Activated T-cell treated with anti-CD3 and anti-CD28 coated beads, Interleukin-2, amount 50 U/mL, for 4 hours (primary cell): ENCODE measurements around the gene HNRNPC. TPM values are rescaled to one million over a fixed set of nuclear protein-coding genes. Genes with fewer than 3 reads are reported as not detected.
"Not testable (repeated sequence)": the region's sequence is repeated elsewhere in the genome, so short reads cannot be mapped to it uniquely, and the experiment has no call there.

Source experiments
- ATAC-seq, 2 donors: fragments of 200-7000 bp; cut with Tn5 transposase; one replicate each; pipeline ENCODE4 v1.10.0; 2021
- DNase-seq: peaks from one replicate; pipeline ENCODE4 v3.0.0-alpha.2; 2020
- H3K27me3 Mint-ChIP-seq: one replicate; pipeline ENCODE4 v1.8.0; 2021; ENCODE audit warnings: low read depth, mixed read lengths
- H3K36me3 Mint-ChIP-seq: one replicate; pipeline ENCODE4 v1.8.0; 2022; ENCODE audit warnings: mixed read lengths; ENCODE audit not compliant: insufficient read depth
- H3K4me1 Mint-ChIP-seq: one replicate; pipeline ENCODE4 v1.8.0; 2021; ENCODE audit warnings: low read depth, mixed read lengths
- H3K4me3 Mint-ChIP-seq: one replicate; pipeline ENCODE4 v1.8.0; 2021; ENCODE audit warnings: mild to moderate bottlenecking, moderate library complexity, mixed read lengths
- H3K9me3 Mint-ChIP-seq: one replicate; pipeline ENCODE4 v1.8.0; 2021; ENCODE audit warnings: mixed read lengths
- total RNA-seq, 3 donors: library from RNA; stranded (reverse); gene quantifications; one replicate each; pipeline ENCODE4 v1.2.1, GENCODE V29; 2021

HNRNPC gene
- total RNA-seq, 3 donors from 2014 or later: 1,181 to 1,256 (median 1,185) TPM

DNA sequence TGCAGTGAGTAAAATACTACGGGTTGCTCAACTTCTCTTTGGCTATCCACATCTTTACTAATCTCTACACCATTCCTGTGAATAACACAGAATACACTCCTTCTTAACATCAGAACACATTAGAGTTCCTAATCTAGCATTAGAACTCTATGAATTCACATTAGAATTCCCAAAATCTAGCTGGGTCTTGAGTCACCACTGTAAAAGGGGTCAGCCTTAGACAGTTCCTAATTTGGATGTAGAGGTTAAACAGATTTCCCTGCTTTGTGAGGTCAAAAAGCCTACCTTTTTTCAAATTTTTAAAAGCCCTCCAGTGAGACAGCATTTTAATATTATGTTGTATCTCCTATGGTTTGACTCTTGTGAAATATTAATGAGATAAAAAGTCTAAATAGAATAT, 7.4 kb downstream of the HNRNPC start:
- peaks cover 82% of the 10 kb centered on the region for H3K4me1 Mint-ChIP-seq
- no peaks in the 10 kb centered on the region for H3K27me3 Mint-ChIP-seq
- H3K36me3 Mint-ChIP-seq: peaks cover 72% of the 10 kb centered on the region
- no peaks in the 10 kb centered on the region for H3K9me3 Mint-ChIP-seq
- ATAC-seq (no peak), DNase-seq (no peak)
- peak overlapping the region; percentile 100 for H3K4me3 Mint-ChIP-seq

DNA sequence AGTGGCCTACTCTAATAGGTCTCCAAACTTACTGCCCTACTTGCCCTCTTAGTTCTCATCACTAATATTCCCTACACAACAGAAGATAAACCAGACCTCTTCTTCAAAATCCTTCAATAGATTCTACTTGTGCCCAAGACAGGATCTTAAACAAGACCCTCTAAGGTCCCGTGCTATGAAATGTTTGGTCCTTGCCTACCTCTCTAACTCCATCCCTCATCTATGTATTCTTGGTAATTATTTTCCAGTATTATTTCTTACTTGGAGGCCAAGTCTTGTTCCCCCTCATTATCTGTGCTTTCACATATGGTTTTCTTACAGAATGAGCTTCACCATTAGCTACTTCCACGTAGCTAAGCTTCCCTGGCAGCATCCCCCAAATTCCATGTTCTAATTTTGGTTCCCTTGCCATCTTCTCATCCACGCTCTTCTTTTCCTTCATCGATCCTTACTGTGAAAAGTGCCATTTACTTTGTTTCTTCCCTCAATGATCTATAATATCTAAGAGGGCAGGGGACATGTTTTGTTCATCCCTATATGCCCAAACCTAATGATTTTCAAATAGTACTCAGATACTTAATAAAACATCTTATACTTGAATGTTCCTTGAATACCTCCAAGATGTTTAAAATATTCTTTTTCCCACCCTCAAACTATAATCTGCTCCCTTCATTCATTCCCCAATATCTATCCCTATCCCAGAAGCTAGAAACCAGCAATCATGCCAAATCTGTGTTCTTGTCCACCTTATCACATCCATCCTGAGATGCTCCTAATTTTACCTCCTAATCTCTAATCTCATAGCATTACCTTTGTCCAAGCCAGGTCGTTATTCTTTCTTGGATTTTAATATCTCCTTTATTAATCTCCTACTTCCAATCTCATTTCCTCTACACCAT, 10.1 kb downstream of the HNRNPC start:
- DNase-seq: no peak
- Mint-ChIP-seq H3K9me3 (no peaks in the 10 kb centered on the region), H3K4me1 (peaks cover 88% of the 10 kb centered on the region)

DNA sequence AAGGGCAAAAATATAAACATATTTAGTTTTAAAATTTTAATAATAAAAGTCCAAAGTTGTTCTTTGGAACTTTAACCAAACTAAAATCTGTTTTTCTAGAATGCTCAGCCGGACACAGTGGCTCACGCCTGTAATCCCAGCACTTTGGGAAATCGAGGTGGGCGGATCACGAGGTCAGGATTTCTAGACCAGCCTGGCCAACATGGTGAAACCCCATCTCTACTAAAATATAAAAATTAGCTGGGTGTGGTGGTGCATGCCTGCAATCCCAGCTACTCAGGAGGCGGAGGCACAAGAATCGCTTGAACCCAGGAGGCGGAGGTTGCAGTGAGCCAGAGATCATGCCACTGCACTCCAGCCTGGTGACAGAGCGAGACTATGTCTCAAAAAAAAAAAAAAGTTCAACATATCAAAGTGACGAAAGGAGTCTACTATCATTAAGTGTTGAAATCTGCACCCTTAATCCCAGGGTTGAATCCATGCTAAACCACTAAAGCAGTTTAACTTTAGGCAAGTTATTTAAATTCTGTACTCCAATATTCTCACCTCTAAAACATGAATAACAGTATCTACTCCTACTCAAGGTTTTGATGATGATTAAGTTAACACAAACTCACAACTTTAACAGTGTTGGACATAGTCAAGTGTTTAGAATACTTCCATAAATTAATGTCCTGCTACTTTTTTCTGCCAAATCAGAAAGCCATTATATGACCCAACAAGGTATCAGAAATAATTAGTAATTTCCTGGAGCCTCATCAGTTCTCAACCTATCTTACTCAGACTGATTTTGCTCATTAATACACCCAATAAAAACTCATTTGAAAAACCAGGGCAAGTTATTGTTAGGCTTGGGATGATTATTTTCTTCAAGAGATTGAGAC, 11.0 kb downstream of the HNRNPC start:
- DNase-seq: no peak
- H3K9me3 Mint-ChIP-seq: no peaks in the 10 kb centered on the region
- H3K27me3 Mint-ChIP-seq: no peaks in the 10 kb centered on the region
- H3K4me1 Mint-ChIP-seq: peaks cover 84% of the 10 kb centered on the region
- ATAC-seq: peak; percentile 35 to 38
- peaks cover 55% of the 10 kb centered on the region for H3K36me3 Mint-ChIP-seq
- H3K4me3 Mint-ChIP-seq: peak overlapping the region; percentile 52

More for the DNA sequence above, 10.1 kb downstream of the HNRNPC start:
- peak overlapping the region; percentile 52 for H3K4me3 Mint-ChIP-seq
- H3K36me3 Mint-ChIP-seq: peaks cover 62% of the 10 kb centered on the region
- ATAC-seq: peak in 1 of 2 donors; percentile 5
- H3K27me3 Mint-ChIP-seq: no peaks in the 10 kb centered on the region

GRCh38 chr14:21257394-21257909, 11.8 kb downstream of the HNRNPC start:
- Mint-ChIP-seq H3K9me3 (no peaks in the 10 kb centered on the region), H3K36me3 (peaks cover 49% of the 10 kb centered on the region), H3K4me1 (peaks cover 80% of the 10 kb centered on the region), H3K27me3 (no peaks in the 10 kb centered on the region), H3K4me3 (peak overlapping the region; percentile 74)
- DNase-seq (no peak), ATAC-seq (peak in 1 of 2 donors; percentile 24)

- peaks cover 79% of the 10 kb centered on the region for H3K4me1 Mint-ChIP-seq
Measured at GRCh38 chr14:21256539-21257393, 12.5 kb downstream of the HNRNPC start.

DNA sequence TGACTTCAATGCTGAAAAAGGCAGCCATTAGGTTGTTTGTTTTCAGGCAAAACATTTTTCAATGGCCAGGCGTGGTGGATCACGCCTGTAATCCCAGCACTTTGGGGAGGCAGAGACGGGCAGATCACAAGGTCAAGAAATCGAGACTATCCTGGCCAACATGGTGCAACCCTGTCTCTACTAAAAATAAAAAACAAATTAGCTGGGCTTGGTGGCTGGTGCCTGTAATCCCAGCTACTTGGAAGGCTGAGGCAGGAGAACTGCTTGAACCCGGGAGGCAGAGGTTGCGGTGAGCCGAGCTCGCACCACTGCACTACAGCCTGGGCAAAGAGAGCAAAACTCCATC, 13.2 kb downstream of the HNRNPC start:
- peaks cover 79% of the 10 kb centered on the region for H3K4me1 Mint-ChIP-seq
- not testable (repeated sequence) for DNase-seq, H3K9me3 Mint-ChIP-seq, ATAC-seq, H3K27me3 Mint-ChIP-seq
- H3K36me3 Mint-ChIP-seq: peaks cover 50% of the 10 kb centered on the region
- H3K4me3 Mint-ChIP-seq: peak overlapping the region; percentile 65

More at GRCh38 chr14:21256539-21257393, 12.5 kb downstream of the HNRNPC start:
- Mint-ChIP-seq H3K27me3 (no peaks in the 10 kb centered on the region), H3K36me3 (peaks cover 49% of the 10 kb centered on the region), H3K4me3 (peak overlapping the region; percentile 74), H3K9me3 (no peaks in the 10 kb centered on the region)
- ATAC-seq: peak in 1 of 2 donors; percentile 4
- DNase-seq: no peak

DNA sequence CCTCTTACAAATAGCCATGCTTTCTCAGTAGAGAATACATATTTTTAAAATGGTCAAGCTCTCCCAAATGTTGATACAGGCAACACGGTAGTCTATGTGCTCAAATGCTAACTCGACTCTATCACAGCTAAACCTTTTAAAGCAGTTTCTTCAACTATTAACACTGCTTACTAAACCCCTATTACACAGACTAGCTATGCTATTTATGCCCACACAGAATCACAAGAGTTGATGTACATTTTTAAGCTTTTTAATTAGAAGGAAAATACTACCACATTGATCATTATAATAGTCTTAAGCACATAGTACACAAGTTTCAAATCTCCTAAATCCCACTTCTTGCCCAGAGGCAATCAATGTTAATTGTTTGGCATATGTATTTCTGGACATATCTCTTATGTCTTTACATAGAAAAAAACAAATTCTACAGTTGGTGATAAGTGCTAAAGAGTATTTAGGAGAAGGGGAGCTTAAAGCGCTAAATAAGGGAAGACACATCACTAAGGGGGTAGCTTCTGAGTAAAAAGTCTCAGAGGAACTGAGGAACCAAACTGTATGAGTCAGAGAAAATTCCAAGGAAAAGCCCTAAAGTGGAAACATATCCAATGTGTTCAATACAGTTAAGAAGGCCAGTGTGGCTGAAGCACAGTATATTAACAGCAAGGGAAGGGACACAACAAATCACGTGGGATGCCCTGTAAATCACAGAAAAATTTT, 13.7 kb downstream of the HNRNPC start:
- Mint-ChIP-seq H3K27me3 (no peaks in the 10 kb centered on the region), H3K4me3 (peak overlapping the region; percentile 65), H3K9me3 (no peaks in the 10 kb centered on the region), H3K4me1 (peaks cover 79% of the 10 kb centered on the region), H3K36me3 (peaks cover 52% of the 10 kb centered on the region)
- ATAC-seq: no peak
- DNase-seq: no peak

DNA sequence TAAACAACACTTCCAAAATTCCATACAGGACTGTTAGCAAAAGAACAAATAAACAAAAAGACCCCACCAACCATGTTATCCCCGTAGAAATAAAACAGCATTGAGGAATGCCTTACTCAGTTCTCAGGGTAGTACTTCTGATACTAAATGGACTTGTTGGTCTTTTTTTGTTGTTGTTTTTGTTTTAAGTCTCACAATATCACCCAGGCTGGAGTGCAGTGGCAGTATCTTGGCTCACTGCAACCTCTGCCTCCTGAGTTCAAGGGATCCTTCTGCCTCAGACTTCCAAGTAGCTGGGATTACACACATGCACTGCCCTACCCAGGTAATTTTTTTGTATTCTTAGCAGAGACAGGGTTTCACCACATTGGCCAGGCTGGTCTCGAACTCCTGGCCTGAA, 17.1 kb downstream of the HNRNPC start:
- Mint-ChIP-seq H3K4me3 (no peak overlapping the region), H3K9me3 (no peaks in the 10 kb centered on the region), H3K36me3 (peaks cover 54% of the 10 kb centered on the region), H3K4me1 (peaks cover 76% of the 10 kb centered on the region), H3K27me3 (no peaks in the 10 kb centered on the region)
- no peak for DNase-seq
- no peak for ATAC-seq

DNA sequence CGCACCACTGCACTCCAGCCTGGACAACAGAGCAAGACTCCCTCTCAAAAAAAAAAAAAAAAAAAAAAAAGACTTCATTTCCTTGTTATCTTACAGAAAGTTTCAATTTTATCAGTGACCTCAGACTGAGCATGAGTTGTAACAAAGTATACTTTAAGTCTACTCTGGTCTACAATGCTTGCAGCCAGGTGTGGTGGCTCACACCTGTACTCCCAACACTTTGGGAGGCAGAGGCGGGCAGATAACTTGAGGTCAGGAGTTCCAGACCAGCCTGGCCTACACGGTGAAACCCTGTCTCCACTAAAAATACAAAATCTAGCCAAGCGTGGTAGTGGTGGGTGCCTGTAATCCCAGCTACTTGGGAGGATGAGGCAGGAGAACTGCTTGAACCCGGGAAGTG, 18.0 kb downstream of the HNRNPC start:
- no peak overlapping the region for H3K4me3 Mint-ChIP-seq
- DNase-seq (no peak), ATAC-seq (no peak)
- H3K4me1 Mint-ChIP-seq: peaks cover 75% of the 10 kb centered on the region
- no peaks in the 10 kb centered on the region for H3K27me3 Mint-ChIP-seq
- no peaks in the 10 kb centered on the region for H3K9me3 Mint-ChIP-seq
- peaks cover 52% of the 10 kb centered on the region for H3K36me3 Mint-ChIP-seq

GRCh38 chr14:21248739-21249411, 20.4 kb downstream of the HNRNPC start:
- DNase-seq (no peak), ATAC-seq (no peak)
- peaks cover 67% of the 10 kb centered on the region for H3K4me1 Mint-ChIP-seq
- H3K9me3 Mint-ChIP-seq: no peaks in the 10 kb centered on the region
- peaks cover 51% of the 10 kb centered on the region for H3K36me3 Mint-ChIP-seq
- H3K4me3 Mint-ChIP-seq: no peak overlapping the region
- no peaks in the 10 kb centered on the region for H3K27me3 Mint-ChIP-seq

DNA sequence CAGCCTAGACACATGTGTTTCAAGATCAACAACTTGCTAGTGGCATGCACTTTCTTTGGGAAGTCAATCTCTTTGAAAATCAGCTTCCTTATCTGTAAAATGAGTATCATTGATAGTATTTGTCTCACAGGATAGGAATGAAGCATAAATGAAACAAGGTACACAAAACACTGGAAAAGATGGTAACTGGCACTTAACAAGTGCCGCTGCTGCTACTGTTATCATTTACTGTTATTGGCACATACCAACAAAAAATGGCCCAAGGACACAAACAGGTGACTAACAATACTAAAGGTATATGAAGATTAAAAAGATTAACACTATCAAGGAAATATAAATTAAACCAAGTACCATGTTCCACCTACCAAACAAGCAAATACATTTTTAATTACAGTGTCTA, 20.9 kb downstream of the HNRNPC start:
- Mint-ChIP-seq H3K27me3 (no peaks in the 10 kb centered on the region), H3K4me1 (peaks cover 64% of the 10 kb centered on the region), H3K4me3 (no peak overlapping the region), H3K36me3 (peaks cover 51% of the 10 kb centered on the region), H3K9me3 (no peaks in the 10 kb centered on the region)
- no peak for ATAC-seq
- DNase-seq: no peak

GRCh38 chr14:21245813-21246212, 23.4 kb downstream of the HNRNPC start:
- Mint-ChIP-seq H3K4me3 (no peak overlapping the region), H3K4me1 (peaks cover 65% of the 10 kb centered on the region), H3K27me3 (no peaks in the 10 kb centered on the region), H3K36me3 (peaks cover 49% of the 10 kb centered on the region), H3K9me3 (no peaks in the 10 kb centered on the region)
- DNase-seq (no peak), ATAC-seq (no peak)

DNA sequence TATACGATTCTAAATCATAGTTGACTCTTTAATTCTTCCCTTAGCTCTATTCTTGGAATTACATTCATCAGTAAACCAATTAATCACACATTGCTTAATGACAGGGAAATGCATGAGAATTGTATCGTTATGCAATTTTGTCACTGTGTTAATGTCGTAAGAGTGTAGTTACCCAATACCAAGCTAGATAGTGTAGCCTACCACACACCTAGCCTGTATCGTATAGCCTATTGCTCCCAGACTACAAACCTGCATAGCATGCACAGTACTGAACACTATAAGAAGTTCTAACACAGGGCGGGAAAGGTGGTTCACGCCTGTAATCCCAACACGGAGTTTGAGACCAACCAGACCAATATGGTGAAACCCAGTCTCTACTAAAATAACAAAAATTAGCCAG, 24.7 kb downstream of the HNRNPC start:
- H3K36me3 Mint-ChIP-seq: peaks cover 39% of the 10 kb centered on the region
- H3K4me3 Mint-ChIP-seq: no peak overlapping the region
- no peaks in the 10 kb centered on the region for H3K9me3 Mint-ChIP-seq
- H3K4me1 Mint-ChIP-seq: peaks cover 62% of the 10 kb centered on the region
- ATAC-seq (no peak), DNase-seq (no peak)
- H3K27me3 Mint-ChIP-seq: no peaks in the 10 kb centered on the region
